Spinal cord (tissue), 10 donors: ENCODE measurements around the gene IMMP2L. TPM values are rescaled to one million over a fixed set of nuclear protein-coding genes. Genes with fewer than 3 reads are reported as not detected.

Source experiments
- DNase-seq, 6 donors: peaks; one replicate each; pipeline versions ENCODE4 v3.0.0 to v3.0.0-alpha.2; 2013 to 2015; ENCODE audit warnings: low spot score in 6 of 6, low read depth in 4 of 6
- H3K27ac ChIP-seq: one replicate; pipeline ENCODE4 v1.5.1; 2013; ENCODE audit warnings: low read depth, low read length, control low read depth
- H3K27me3 ChIP-seq: one replicate; pipeline ENCODE4 v1.6.1; 2013; ENCODE audit warnings: low read length; ENCODE audit not compliant: control insufficient read depth, insufficient read depth
- H3K36me3 ChIP-seq: one replicate; pipeline ENCODE4 v1.6.1; 2013; ENCODE audit warnings: low read length; ENCODE audit not compliant: control insufficient read depth, insufficient read depth
- H3K4me1 ChIP-seq: one replicate; pipeline ENCODE4 v1.6.1; 2013; ENCODE audit warnings: low read length; ENCODE audit not compliant: control insufficient read depth, insufficient read depth
- H3K4me3 ChIP-seq: one replicate; pipeline ENCODE4 v1.5.1; 2013; ENCODE audit warnings: low read depth, low read length, control low read depth
- H3K9me3 ChIP-seq: one replicate; pipeline ENCODE4 v1.6.1; 2013; ENCODE audit warnings: low read length; ENCODE audit not compliant: control insufficient read depth, insufficient read depth
- WGBS: methylation state at CpG from one replicate; pipeline ENCODE4 v1.1.5; 2013; ENCODE audit warnings: missing lambda C conversion rate; ENCODE audit not compliant: insufficient coverage; 5-methylcytosine and 5-hydroxymethylcytosine counted together
- polyA plus RNA-seq, 2 donors: library from polyadenylated mRNA; unstranded; fragments of 120-200 nt; gene quantifications; one replicate each; pipeline ENCODE4 v1.2.1, GENCODE V29; 2013; ENCODE audit not compliant: insufficient read length in 2 of 2
- total RNA-seq, 2 donors: library from RNA; depleted of rRNA in 1 of 2; stranded (reverse); fragments of 120-200 nt in 1 of 2; fragments of >200 nt in 1 of 2; gene quantifications; one replicate each; pipeline versions ENCODE4 v1.2.3 to v1.2.4, GENCODE V29; 2013 to 2014
- donor health status: healthy.

IMMP2L gene
- total and polyA plus RNA-seq, 4 donors = 14.8 to 26.8 (median 17.4) TPM

DNA sequence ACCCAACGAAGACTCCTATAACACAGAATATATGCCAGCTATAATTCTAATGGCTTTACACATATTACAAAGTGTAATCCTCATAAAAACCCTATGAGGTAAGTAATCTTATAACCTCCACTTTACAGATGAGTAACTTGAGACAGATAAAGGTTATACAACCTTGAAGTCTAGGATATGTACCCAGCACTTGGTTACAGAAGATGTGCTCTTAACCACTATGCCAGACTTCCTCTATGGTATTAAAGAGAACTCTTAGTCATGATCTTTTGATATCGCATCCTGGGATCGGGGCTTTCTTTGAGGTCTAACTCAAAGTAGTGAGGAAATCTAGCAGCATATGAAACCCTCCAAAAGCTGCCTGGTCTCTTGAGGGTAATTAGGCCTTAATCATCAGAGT lies 790.6 kb downstream of the IMMP2L start:
- H3K36me3 ChIP-seq = no peaks in the 10 kb centered on the region
- H3K4me3 ChIP-seq = no peak overlapping the region
- no peak for DNase-seq
- no peak overlapping the region for H3K27ac ChIP-seq
- no peaks in the 10 kb centered on the region for H3K4me1 ChIP-seq
- no peaks in the 10 kb centered on the region for H3K27me3 ChIP-seq
- no CpG with 5 or more reads among the region's 3 CpGs for WGBS
- H3K9me3 ChIP-seq = no peaks in the 10 kb centered on the region

DNA sequence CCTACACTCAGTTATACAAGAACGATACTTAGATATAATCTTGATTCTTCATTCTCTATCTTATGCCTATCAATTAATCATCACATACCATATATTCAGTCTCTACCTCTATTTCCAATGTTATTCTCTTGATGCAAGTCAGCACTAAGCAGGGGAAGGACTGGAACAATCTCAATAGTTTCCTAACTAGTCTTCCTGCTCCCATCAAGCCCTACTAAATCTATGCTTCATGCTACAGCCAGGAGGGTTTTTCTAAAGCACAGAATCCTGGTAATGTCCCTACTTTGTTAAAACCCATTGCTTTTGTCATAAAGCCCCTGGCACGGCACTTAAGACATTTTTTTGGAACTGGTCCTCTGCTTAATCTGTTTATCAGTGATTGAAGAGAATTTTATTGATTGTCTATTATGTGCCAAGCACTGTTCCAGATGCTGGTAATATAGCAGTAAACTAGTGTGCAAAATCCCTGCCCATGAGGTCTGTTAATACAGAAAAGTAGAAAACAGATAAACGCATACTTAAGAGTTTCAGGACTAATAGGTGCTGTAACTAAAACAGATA lies 794.7 kb downstream of the IMMP2L start:
- DNase-seq = no peak
- Histone ChIP-seq H3K4me3 (no peak overlapping the region), H3K27me3 (no peaks in the 10 kb centered on the region), H3K27ac (no peak overlapping the region), H3K36me3 (no peaks in the 10 kb centered on the region), H3K9me3 (no peaks in the 10 kb centered on the region), H3K4me1 (no peaks in the 10 kb centered on the region)
- 68% methylated on average over 3 of the region's 3 CpGs for WGBS

DNA sequence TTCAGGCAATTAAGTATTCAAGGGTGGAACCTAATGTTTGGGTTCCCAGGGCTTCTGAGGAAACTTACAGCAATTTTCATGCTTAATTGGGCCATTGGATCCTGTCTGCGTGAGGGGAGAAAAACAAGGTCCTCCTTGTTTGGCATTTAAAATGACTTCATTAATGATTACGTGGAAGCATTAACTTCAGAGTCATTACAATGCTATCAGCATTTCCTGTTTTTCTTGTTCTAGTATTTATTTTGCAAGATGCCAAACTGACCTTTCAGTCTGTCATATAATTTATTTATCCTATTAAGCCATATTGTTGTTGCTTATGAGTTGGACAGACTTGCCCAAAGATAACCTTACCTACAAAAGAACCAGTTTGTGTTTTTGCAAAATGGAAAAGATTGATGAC lies 795.4 kb downstream of the IMMP2L start:
- DNase-seq = peak in 3 of 6 donors; percentile 13 to 86 (median 57)
- WGBS = no CpG with 5 or more reads among the region's 2 CpGs
- H3K27ac ChIP-seq = no peak overlapping the region
- H3K4me3 ChIP-seq = no peak overlapping the region
- no peaks in the 10 kb centered on the region for H3K27me3 ChIP-seq
- H3K9me3 ChIP-seq = no peaks in the 10 kb centered on the region
- H3K36me3 ChIP-seq = no peaks in the 10 kb centered on the region
- no peaks in the 10 kb centered on the region for H3K4me1 ChIP-seq

DNA sequence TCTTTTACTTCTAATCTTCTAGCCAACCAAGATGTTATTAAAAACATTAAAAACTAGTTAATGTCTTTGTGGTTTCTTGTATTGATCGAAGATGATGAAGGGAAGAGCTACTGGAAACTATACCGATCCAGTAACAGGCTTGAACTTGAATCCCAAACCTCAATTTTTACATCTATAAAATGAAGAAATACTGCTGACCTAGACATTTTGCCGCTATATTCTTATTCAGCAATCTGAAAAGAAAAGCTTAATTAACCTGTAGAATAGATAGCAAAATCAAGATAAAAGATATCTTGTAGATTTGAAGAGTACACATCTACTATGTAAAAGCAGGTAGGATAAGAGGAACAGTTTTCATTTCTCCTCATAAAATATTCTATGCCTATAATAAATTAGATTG lies 797.4 kb downstream of the IMMP2L start:
- H3K36me3 ChIP-seq = no peaks in the 10 kb centered on the region
- no peaks in the 10 kb centered on the region for H3K9me3 ChIP-seq
- DNase-seq = no peak
- no peaks in the 10 kb centered on the region for H3K27me3 ChIP-seq
- no peak overlapping the region for H3K27ac ChIP-seq
- no peaks in the 10 kb centered on the region for H3K4me1 ChIP-seq
- WGBS = no CpG with 5 or more reads among the region's 3 CpGs
- no peak overlapping the region for H3K4me3 ChIP-seq

DNA sequence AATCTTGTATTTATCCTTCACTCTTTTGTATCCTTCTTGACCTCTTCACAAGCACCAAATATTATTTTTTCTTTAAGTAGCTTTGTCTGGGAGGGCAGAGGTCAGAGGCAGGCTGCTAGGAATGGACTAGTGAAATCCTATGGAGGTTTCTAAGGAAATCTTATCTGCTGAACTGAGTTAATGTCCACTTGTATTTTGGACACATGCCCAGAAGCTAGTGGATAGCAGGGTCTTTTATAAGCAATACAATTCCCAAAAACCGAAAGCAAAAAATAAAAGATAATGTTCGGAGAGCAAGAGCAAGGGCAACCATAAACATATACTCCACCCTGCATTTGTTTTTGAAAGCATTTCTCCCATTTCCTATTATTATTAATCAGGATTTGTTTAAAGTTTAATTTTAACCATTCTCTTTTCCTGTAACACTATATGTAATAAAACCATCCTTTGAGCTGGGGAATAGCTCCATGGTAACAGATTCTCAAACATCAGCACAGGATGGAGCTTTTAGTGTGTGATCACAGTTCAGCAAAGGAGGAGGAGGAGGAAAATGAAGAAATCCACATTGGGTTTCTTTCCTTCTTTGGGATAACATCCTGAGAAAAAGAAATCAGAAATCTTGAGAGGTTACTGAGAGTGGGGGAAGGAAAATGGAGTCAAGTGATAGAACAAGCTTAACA lies 799.6 kb downstream of the IMMP2L start:
- Histone ChIP-seq H3K4me3 (no peak overlapping the region), H3K4me1 (no peaks in the 10 kb centered on the region), H3K27me3 (no peaks in the 10 kb centered on the region), H3K36me3 (no peaks in the 10 kb centered on the region), H3K27ac (peak overlapping the region; percentile 49), H3K9me3 (no peaks in the 10 kb centered on the region)
- WGBS = no CpG with 5 or more reads among the region's 2 CpGs
- DNase-seq = peak in 2 of 6 donors; percentile 45 to 62

DNA sequence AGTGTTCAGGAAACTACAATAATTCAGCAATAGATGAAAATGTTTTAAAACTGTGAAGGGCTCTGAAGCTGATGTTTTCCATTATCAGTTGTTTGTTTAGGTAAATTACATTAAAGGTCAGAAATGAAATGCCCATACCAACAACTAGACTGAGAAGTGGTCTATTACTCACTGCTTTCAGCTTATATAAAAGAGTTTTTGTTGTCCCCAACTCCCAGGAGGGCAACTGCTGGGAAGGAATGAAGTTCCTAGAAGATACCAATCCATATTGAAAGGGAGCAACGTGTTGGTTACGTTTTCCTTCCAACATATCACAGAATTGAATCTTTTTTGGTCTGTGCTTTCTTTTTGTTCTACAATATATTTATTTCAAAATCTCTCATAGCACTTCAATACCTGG lies 802.0 kb downstream of the IMMP2L start:
- H3K27ac ChIP-seq = no peak overlapping the region
- H3K36me3 ChIP-seq = no peaks in the 10 kb centered on the region
- H3K27me3 ChIP-seq = no peaks in the 10 kb centered on the region
- no peak overlapping the region for H3K4me3 ChIP-seq
- no peaks in the 10 kb centered on the region for H3K4me1 ChIP-seq
- no peak for DNase-seq
- WGBS = no CpG with 5 or more reads among the region's 2 CpGs
- no peaks in the 10 kb centered on the region for H3K9me3 ChIP-seq

DNA sequence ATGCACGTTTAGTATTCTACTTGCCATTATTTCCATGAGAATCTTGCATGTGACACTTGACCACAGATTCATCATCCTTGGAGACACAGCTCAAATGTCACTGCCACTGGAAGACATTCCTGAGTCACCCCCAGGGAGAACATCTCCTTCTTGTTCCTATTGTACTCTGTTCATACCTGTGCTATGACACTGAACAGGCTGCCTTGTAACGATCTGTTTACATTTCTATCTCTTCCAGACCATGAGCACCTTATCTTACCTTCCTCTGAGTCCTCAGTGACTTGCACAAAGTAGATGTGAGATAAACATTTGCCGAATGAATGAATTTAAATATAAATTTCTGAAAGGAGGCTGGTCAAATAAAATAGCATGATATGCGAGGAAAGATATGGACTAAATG lies 803.2 kb downstream of the IMMP2L start:
- no peak for DNase-seq
- H3K36me3 ChIP-seq = no peaks in the 10 kb centered on the region
- no peaks in the 10 kb centered on the region for H3K4me1 ChIP-seq
- WGBS = no CpG with 5 or more reads among the region's 4 CpGs
- no peaks in the 10 kb centered on the region for H3K27me3 ChIP-seq
- H3K9me3 ChIP-seq = no peaks in the 10 kb centered on the region
- no peak overlapping the region for H3K27ac ChIP-seq
- H3K4me3 ChIP-seq = no peak overlapping the region

DNA sequence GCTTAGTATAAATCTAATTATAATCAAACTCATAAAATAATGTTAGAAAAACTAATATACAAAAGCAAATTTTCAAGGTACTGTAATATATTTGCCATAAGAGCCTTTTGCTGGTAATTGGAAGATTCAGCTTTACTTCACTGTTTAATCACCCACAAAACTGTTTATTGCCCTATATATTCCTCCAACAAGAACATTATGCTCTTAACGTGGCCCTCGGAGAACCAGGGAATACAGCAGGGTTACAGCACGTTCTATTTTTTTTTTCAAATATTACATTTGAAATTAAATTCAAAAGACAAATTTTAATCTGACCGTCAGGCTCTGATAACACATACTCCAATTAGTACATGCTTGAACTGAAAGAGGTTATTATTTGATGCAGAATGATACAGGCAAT lies 807.6 kb downstream of the IMMP2L start:
- Histone ChIP-seq H3K4me1 (no peaks in the 10 kb centered on the region), H3K27me3 (no peaks in the 10 kb centered on the region), H3K36me3 (no peaks in the 10 kb centered on the region), H3K9me3 (no peaks in the 10 kb centered on the region), H3K27ac (no peak overlapping the region), H3K4me3 (no peak overlapping the region)
- WGBS = no CpG with 5 or more reads among the region's 4 CpGs
- no peak for DNase-seq

DNA sequence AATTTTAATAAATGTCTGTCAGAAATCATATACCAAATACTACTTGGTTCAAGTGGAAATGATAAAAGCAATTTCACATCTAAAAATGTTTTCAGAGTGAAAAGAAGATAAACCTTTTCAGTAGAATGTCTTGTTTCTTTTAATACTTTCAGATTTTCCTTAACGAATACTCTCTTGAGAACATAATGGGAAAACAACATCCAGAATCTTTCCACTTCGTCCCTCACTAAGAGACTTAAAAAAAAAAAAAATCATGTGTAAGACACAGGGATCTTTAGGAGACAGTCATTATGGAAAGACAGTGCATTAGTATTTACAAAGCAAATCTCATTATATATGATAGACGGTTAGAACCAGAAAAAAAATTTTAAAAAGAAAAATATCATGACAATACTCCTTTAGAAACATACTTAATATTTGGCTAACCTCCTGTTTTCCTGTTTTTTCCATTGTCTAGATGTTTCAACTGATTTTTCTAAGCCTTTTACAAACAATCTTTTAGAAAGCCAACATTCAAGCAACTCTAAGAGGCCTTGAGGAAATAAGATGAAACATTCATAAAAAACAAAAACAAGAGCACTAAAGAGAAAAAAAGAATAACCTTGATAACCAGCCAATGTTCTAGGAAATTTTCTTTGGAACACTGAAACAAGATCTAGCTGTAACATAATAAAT lies 811.2 kb downstream of the IMMP2L start:
- DNase-seq = no peak
- Histone ChIP-seq H3K27me3 (no peaks in the 10 kb centered on the region), H3K27ac (no peak overlapping the region), H3K9me3 (peaks cover 2% of the 10 kb centered on the region), H3K36me3 (no peaks in the 10 kb centered on the region), H3K4me1 (no peaks in the 10 kb centered on the region), H3K4me3 (no peak overlapping the region)
- WGBS = no CpG with 5 or more reads among the region's 3 CpGs

DNA sequence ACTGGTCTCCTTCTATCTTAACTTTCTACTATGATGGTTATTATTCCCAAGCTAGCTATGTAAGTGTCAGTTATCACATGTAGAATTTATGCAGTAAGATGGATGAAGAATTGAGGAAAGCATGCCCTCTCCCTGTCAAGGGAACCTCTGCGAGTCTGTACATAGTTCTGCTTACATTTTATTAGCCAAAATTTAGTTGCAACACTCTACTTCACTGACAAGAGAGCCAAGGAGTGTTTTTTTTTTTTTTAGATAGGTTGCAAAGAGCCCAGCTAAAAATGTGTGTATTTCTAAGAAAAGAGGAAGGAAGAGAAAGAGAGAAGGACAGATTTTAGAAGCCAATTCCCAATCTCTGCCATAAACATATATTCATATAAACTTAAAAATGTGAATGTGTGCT lies 829.1 kb downstream of the IMMP2L start:
- Histone ChIP-seq H3K36me3 (no peaks in the 10 kb centered on the region), H3K27ac (no peak overlapping the region), H3K9me3 (no peaks in the 10 kb centered on the region), H3K4me3 (no peak overlapping the region), H3K4me1 (no peaks in the 10 kb centered on the region), H3K27me3 (no peaks in the 10 kb centered on the region)
- peak in 1 of 6 donors; percentile 16 for DNase-seq
- WGBS = no CpG with 5 or more reads among the region's 1 CpG
